WTC11 (cell line): ENCODE measurements around the gene ZPR1.

ENCODE experiments used
- ATF3 ChIP-seq: sonication (generic); formaldehyde crosslinking; conservative IDR thresholded peaks from 2 replicates; pipeline ENCODE4 v1.8.1; 2022; ENCODE audit warnings: mild to moderate bottlenecking, missing genetic modification reagents
- CTCF ChIP-seq: fragments of 200-600 bp; IDR thresholded peaks from 2 replicates; pipeline ENCODE4 v1.8.0; 2022; ENCODE audit warnings: antibody characterized with exemption
- E2F4 ChIP-seq: sonication (generic); formaldehyde crosslinking; IDR thresholded peaks from 2 replicates; pipeline ENCODE4 v1.8.1; 2022; ENCODE audit warnings: low read depth, mild to moderate bottlenecking, moderate library complexity, missing genetic modification reagents, borderline replicate concordance
- ETV6 ChIP-seq: sonication (generic); formaldehyde crosslinking; IDR thresholded peaks from 2 replicates; pipeline ENCODE4 v1.8.1; 2022; ENCODE audit warnings: mild to moderate bottlenecking, missing genetic modification reagents
- MLX ChIP-seq: sonication (generic); formaldehyde crosslinking; IDR thresholded peaks from 2 replicates; pipeline ENCODE4 v1.8.1; 2023; ENCODE audit warnings: mild to moderate bottlenecking, missing genetic modification reagents, moderate library complexity
- NFYB ChIP-seq: sonication (generic); formaldehyde crosslinking; conservative IDR thresholded peaks from 2 replicates; pipeline ENCODE4 v1.8.0; 2022; ENCODE audit warnings: low read depth, missing genetic modification reagents
- SP1 ChIP-seq: sonication (generic); formaldehyde crosslinking; conservative IDR thresholded peaks from 2 replicates; pipeline ENCODE4 v1.8.1; 2022; ENCODE audit warnings: missing genetic modification reagents
- USF1 ChIP-seq: sonication (generic); formaldehyde crosslinking; IDR thresholded peaks from 2 replicates; pipeline ENCODE4 v1.8.0; 2022; ENCODE audit warnings: mild to moderate bottlenecking, missing genetic modification reagents
- USF2 ChIP-seq: sonication (generic); formaldehyde crosslinking; IDR thresholded peaks from 2 replicates; pipeline ENCODE4 v1.8.1; 2023; ENCODE audit warnings: mild to moderate bottlenecking, missing genetic modification reagents, moderate library complexity
- ZBTB43 ChIP-seq: sonication (generic); formaldehyde crosslinking; IDR thresholded peaks from 2 replicates; pipeline ENCODE4 v1.8.1; 2023; ENCODE audit warnings: mild to moderate bottlenecking, missing genetic modification reagents
- ZSCAN18 ChIP-seq: fragments of 250-450 bp; sonication (Bioruptor Pico); IDR thresholded peaks from 2 replicates; pipeline ENCODE4 v2.1.2; 2022; ENCODE audit warnings: mild to moderate bottlenecking, moderate library complexity

- no peak for TF ChIP-seq ZBTB43 (CRISPR knock-in tag)
- no peak for TF ChIP-seq USF2 (CRISPR knock-in tag)
- no peak for TF ChIP-seq E2F4
- no peak for TF ChIP-seq MLX (CRISPR knock-in tag)
- TF ChIP-seq ZSCAN18 = no peak
- no peak for TF ChIP-seq ATF3 (CRISPR knock-in tag)
- TF ChIP-seq CTCF = no peak
- no peak for TF ChIP-seq ETV6
- TF ChIP-seq USF1 (CRISPR knock-in tag) = no peak
- TF ChIP-seq SP1 (CRISPR knock-in tag) = no peak
- TF ChIP-seq NFYB (CRISPR knock-in tag) = no peak
Measured at GRCh38 chr11:116833816-116834534, 46.2 kb upstream of the ZPR1 start.
